Stimulated activated CD8-positive, alpha-beta memory T cell treated with anti-CD3 and anti-CD28 coated beads, Interleukin-12 subunit alpha, Interleukin-12 subunit beta, amount 100 ng/mL, for 24 hours (primary cell): ENCODE data around the gene MAML3.

Source experiments
- DNase-seq: peaks from one replicate; pipeline ENCODE4 v3.0.0-alpha.2; 2020; ENCODE audit errors: extremely low read depth

Gene MAML3

DNA sequence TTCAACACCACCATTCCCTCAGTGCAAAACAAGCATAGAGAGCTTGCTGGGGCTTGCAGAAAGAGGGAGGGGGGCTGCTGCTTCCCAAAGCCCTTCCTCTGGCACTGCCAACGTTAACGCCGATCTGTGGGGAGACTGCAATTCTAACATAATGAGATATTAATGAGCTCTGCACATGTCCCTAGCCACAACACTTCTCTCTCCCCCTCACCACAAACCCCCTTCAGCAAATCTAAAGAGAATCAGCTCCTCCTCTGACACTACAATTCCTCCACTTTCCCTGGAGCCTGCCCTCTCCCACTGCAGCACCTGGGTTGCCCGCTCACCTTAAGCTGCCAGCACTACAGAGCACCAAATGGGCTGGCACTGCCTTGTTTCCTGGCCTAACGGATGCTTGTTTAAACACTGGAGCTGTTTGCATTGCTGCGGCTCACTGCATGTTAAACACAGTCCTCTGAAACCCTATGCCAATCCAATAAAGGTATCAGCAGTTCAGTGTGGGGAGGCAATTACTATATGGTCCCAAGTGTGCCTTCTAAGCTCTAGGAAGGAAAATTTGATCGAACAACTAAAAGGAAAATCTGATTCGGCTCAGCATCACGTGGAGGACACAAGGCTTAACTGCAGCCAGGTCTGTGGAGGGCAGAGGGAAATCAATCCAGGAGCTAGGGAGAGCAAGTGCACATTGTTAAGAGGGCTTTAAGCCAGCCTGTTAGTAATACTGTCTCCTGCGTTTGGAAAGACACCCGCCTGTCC, 232.4 kb downstream of the MAML3 start:
- no peak for DNase-seq

DNA sequence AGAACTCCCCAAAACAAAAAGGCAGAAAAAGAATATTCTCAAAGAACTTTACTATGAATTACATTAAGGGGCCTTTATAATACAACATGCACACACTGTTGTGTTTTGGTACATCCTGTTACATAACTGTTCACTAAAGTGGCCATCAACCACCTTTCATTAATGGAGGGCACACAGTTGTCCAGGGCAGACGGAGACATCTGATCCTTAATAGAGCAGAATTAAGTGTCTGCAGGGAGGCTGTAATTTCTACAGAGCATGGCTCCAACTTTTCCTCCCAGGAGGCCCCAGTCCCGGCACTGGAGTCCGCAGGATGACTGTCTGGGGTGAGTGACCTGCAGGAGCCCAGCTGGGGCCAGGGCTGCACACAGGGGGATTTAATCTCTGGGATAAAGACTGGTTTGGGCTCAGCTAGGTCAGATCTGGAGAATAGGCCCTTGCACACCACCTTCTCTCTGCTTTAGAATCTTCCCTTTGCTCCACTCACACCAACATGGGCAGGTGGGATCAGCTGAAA, 233.4 kb downstream of the MAML3 start:
- no peak for DNase-seq

DNA sequence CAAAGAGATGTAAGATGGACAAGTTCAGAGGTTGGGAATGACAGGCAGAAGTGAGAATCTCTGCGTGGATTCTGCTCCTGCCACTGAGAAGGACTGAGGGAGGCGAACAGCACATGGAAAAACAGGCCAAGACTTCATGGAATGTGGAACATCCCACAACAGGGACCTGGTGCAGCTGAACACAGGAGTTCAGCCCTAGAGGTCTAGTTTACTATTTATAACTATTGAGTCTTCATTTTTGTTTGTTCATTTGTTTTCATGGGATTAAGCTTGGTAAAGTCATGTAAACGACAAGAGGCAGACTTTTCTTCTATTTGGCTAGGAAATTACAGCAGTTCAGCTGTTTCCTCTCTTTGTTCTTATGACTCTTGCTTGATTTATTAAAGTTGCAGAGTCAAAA, 234.5 kb downstream of the MAML3 start:
- no peak for DNase-seq

- no peak for DNase-seq
Observed at GRCh38 chr4:139919004-139919403, 235.0 kb downstream of the MAML3 start.

- no peak for DNase-seq
Observed at GRCh38 chr4:139918591-139918990, 235.4 kb downstream of the MAML3 start.

GRCh38 chr4:139917896-139918295, 236.1 kb downstream of the MAML3 start:
- DNase-seq = no peak

DNA sequence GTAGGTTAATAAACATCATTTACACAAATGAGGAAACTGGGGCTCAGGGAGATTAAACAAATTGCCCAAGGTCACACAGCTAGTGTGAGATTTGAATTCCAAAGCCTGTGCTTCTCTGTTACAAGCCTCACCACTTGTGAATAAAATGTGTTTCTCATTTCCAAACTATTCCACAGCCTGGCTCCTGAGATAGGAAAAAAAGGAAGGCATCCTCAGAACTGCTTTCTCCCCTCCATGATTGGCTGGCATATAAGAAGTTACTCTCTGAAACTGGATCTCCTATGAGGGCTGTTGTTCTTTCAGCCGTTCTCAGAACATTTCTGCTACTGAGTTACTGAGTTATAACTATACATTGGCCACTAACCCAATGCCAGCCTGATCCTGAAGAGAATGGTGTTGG, 237.9 kb downstream of the MAML3 start:
- no peak for DNase-seq

- no peak for DNase-seq
Observed at GRCh38 chr4:139915037-139915436, 238.9 kb downstream of the MAML3 start.

GRCh38 chr4:139913995-139914598, 239.9 kb downstream of the MAML3 start:
- no peak for DNase-seq

DNA sequence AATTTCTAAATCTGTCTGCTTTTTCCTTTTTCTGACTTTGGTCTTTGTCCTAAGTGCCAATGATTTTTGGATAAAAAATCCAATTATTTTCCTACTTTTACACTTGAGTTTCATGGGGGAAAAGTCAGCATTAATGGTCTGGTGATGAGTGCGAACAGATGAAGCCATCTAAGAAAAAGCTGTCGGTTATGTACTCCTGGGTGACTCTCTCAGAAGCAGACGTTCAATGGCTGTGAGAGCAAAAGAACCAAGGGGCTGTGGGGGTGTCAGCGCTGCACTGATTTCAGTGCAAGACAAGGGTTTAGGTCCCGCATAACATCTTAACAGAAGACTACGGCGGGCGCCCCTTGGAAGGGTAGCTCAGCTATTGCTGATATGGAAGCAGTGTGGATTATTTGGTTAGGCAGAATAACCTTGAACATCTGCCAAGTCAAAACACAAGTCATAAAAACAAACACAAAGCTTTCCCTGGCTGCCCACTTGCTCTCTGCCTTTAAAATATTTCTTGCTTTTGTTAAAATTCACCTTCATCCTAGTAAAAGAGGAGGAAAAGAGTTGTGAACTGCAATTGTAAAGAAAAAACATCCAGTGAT, 240.5 kb downstream of the MAML3 start:
- no peak for DNase-seq

DNA sequence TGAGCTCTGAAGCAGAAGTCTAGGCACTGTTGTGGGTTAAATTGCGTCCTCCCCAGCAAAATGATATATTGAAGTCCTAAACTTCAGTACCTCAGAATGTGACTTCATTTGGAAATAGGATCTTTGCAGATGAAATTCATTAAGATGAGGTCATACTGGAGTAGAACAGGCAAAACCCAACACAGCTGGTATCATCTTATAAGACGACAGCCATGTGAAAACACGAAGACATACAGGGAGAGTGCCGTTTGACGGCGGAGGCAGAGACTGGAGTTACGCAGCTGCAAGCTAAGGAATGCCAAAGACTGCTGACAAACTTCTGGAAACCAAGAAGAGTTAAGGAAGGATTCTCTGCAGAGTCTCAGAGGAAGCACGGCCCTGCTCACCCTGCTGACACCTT, 241.5 kb downstream of the MAML3 start:
- no peak for DNase-seq

- no peak for DNase-seq
Observed at GRCh38 chr4:139910106-139910505, 243.9 kb downstream of the MAML3 start.

DNA sequence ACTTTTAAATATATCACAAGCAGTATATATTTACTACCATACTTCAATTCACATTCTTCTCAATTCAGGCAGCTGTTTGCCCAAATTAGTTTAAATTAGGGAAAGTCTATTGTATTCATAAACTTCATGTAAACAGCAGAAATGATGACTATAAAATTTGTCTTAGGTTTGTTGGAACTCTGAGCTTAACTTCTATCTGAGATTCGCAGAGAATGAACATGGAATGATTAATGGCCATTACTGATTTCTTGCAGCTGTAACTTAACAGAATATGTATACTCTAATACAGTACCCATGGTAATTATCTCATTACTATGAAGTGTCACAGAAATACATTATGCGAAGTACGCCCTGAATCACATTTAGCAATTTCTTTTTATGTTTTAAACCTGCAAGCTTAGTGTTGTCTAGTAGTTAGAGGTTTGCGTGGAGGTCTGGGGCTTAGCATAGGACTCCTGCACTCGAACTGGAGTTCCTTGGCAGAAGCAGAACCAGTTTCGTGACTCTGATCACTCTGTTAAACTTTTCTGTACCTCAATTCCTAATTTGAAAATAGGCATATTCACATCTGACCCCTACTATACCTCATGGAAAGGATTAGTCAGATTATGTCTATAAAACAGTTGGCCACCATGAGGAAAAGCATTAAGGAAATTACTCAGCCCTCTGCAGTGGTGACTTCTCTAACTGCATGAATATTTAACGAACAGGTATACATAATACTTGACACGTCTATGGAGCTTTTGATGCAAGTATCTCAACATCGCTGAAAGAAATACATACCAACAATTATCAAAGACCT, 245.1 kb downstream of the MAML3 start:
- DNase-seq = no peak

DNA sequence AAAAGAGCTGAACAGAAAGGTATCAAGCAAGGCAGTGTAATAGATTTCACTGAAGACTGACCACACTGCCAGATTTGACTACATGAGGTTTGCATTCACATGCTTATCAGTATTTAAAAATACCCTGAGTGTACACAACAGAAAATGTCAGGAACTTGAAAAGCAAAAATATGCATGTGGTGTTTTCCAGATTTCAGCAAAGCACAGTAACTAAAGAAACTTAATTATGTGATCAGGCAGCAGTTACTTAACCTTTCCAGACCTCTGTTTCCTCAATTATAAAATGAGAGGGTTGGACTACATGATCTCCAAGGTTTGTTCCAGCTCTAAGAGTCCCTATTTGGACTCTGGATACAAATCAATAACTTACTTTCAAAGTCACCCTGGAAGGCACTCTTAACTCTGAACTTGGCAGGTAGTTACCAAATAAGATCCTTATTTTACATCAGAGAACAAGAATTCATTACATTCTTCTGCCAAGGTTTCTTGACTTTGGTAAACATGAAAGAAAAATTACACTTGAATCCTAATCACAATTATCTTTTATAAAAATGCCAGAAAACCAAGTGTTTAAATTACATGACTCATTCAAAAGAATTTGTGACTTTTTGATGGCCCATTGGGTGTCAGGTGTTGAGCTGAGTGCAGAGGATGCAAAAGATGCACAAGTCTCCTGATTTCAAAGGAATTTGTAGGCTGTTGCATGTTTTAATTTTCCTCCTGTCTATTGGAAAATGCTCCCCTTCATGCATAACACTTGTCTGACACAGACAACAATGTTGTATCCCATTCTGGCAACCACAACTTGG, 246.8 kb downstream of the MAML3 start:
- DNase-seq = no peak

DNA sequence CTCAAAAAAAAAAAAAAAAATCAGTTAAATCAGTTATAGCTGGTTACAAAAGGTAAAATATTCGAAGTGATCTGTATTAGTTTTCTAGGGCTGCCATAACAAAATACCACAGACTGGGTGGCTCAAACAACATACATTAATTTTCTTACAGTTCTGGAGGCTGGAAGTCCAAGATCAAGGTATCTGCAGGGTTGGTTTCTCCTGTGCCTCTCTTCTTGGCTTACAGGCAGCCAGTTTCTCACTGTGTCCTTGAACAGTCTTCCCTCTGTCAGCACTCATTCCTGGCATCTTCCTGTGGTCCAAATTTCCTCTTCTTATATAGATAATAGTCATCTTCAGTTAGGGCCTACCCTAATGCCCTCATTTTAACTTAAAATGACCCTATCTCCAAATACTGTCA, 248.5 kb downstream of the MAML3 start:
- DNase-seq = no peak

DNA sequence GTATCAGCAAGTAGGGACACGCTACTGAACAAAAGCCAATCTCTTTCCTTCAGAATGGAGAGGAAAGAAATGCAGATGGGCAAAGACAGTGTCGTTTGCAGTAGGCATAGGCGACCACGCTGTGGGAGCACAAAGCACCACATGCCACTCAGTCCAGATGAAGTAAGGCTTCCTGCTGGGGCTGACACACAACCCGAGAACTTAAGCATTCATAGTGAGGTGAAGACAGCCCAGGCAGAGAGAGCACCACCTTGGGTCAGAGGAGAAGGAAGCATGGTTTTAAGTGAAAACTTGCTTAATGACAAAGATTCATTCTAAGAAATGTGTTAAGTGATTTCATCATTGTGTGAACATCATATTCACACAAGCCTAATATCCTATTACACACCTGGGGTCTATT, 249.6 kb downstream of the MAML3 start:
- no peak for DNase-seq

DNA sequence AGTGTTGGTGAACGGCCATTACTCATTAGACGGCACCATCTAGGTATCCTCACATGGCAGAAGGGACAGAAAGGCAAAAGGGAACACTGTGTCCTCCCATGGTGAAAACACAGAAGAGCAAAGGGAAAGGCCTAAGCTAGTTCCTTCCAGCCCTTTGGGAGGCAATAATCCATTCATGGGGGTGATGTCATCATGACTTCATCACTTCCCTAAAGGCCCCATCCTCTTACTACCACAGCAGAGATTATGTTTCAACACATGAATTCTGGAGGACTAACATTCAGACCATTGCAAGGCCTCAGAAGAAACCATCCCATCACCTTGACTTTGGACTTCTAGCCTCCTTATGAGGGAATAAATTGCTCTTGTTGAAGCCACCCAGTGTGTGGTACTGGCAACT, 250.1 kb downstream of the MAML3 start:
- DNase-seq = no peak

DNA sequence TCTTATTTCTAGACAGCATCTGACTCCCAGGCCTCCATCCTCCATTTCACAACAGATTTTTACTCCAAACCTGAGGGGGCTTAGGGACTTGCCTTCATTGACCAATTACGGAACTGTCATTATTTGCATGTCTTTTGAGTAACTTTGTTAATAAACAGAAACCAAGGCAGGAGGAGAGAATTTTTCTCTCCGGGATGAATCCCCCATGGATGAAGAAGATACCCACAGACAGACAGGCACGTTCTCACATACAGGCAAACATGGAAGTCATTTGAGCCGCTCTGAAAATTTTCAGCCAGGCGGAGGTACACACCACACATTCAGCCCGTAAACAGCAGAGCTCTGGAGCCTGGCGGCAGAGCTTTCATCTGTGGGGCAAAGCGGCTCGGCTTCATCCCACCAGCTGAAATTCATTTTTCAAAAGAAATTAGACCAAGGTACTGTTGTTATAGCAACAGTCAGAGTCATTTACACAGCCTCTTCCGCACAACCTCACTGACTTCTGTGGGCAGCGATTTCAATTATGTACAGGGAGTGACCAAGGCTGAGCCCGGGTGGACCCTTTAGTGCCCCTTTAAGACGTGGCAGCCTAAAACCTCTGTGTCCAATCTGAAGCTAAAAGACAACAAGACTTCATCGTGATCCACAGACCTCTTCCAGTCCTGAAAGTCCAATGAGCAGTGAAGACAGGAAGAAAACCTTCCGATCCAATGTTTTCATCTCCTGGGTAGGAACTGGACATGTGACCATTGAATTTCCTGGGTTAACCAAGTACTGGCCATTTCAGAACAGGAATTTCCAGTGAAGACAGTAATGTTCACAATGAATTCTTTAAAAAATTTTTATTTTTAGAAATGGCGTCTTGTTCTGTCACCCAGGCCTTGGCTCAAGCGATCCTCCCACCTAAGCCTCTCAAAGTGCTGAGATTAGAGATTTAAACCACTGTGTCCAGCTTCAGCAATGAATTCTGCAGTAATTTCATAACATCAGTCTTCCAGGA, 251.4 kb downstream of the MAML3 start:
- DNase-seq = no peak

DNA sequence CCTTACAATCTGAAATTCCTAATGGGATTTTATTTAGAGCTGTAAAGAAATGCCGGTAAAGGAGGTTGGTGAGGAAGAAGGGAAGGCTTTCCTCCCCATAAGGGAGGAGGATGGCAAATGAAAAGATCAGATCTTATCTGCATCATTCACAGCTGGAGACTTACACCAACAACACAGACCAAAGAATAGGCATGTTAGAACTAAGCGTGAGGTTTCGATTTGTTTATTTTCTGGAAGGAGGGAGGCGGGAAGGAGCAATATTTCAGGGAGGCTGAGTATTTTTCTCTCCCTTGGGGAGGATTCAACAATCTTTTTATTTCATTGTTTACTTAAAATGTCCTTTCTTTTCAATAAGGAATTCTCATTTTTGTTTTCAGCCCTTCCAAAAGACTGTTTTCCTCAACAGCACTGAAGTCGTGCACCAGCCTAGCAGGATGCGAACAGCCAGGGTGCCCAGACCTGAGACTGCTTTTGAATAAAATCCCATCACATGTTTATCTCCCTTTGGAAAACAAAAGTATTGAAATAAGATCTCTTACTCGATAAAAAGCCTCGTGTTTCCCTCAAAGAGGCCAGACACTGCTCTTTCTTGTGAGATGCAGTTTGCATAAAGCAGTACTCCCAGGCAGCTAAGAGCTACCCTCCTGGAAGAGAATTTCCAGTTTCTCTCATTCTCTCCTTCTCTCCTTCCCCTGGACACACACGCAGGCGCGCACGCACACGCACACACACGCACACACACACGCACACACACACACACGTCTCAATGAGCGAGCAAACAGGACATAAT, 252.3 kb downstream of the MAML3 start:
- DNase-seq = no peak
